CD4-positive, alpha-beta memory T cell (primary cell): ENCODE results near the gene ADAMTSL1. TPM values are rescaled to one million over a fixed set of nuclear protein-coding genes. Genes with fewer than 3 reads are reported as not detected.

Experiments
- CTCF ChIA-PET: fragments of 350-600 bp; sonication (Branson Sonifier 250); formaldehyde crosslinking; loops from one replicate; lab custom pipeline; 2021; ENCODE audit warnings: inconsistent platforms; ENCODE audit not compliant: partially characterized antibody; lab: Charles Lee
- POLR2A ChIA-PET: fragments of 350-600 bp; sonication (Branson Sonifier 250); formaldehyde crosslinking; loops from one replicate; lab custom pipeline; 2021; ENCODE audit not compliant: partially characterized antibody; lab: Charles Lee
- DNase-seq, 5 donors: peaks; one replicate each; pipeline versions ENCODE4 v3.0.0 to v3.0.0-alpha.2; 2020 to 2022; ENCODE audit warnings: mixed read lengths in 1 of 5
- H3K27ac ChIP-seq: one replicate; pipeline ENCODE4 v1.7.0; 2013; ENCODE audit warnings: low read depth, low read length
- H3K27me3 ChIP-seq: 2 replicates; pipeline ENCODE4 v1.7.0; 2013; ENCODE audit warnings: mild to moderate bottlenecking, low read length, moderate library complexity; ENCODE audit not compliant: insufficient read depth
- H3K36me3 ChIP-seq: 2 replicates; pipeline ENCODE4 v1.7.0; 2013; ENCODE audit warnings: mild to moderate bottlenecking, low read length, moderate library complexity; ENCODE audit not compliant: insufficient read depth
- H3K4me1 ChIP-seq: 2 replicates; pipeline ENCODE4 v1.7.0; 2013; ENCODE audit warnings: mild to moderate bottlenecking, low read length, moderate library complexity; ENCODE audit not compliant: insufficient read depth
- H3K4me3 ChIP-seq, 2 donors: one replicate each; pipeline ENCODE4 v1.7.0; 2013; ENCODE audit warnings: low read length in 2 of 2, mild to moderate bottlenecking in 1 of 2
- H3K9me3 ChIP-seq, 2 donors: one replicate each; pipeline ENCODE4 v1.7.0; 2013; ENCODE audit warnings: low read length in 2 of 2, control low read depth in 1 of 2; ENCODE audit not compliant: control insufficient read depth in 1 of 2
- H3K27ac Mint-ChIP-seq, 7 donors: one replicate each; pipeline ENCODE4 v1.8.0; 2020 to 2021; ENCODE audit warnings: mixed read lengths in 7 of 7, mild to moderate bottlenecking in 6 of 7, inconsistent platforms in 3 of 7, moderate library complexity in 3 of 7
- H3K27me3 Mint-ChIP-seq, 2 donors: one replicate each; pipeline ENCODE4 v1.8.0; 2020 to 2021; ENCODE audit warnings: mixed read lengths in 2 of 2
- H3K36me3 Mint-ChIP-seq, 2 donors: one replicate each; pipeline ENCODE4 v1.8.0; 2020 to 2021; ENCODE audit warnings: mixed read lengths in 2 of 2, inconsistent platforms in 1 of 2, mild to moderate bottlenecking in 1 of 2
- H3K4me1 Mint-ChIP-seq, 4 donors: one replicate each; pipeline ENCODE4 v1.8.0; 2020 to 2021; ENCODE audit warnings: mixed read lengths in 4 of 4, mild to moderate bottlenecking in 1 of 4
- H3K4me3 Mint-ChIP-seq, 8 donors: one replicate each; pipeline ENCODE4 v1.8.0; 2020 to 2021; ENCODE audit warnings: mixed read lengths in 8 of 8, mild to moderate bottlenecking in 7 of 8, moderate library complexity in 6 of 8, inconsistent platforms in 3 of 8
- H3K9me3 Mint-ChIP-seq, 8 donors: one replicate each; pipeline ENCODE4 v1.8.0; 2020 to 2021; ENCODE audit warnings: mixed read lengths in 8 of 8, mild to moderate bottlenecking in 5 of 8, inconsistent platforms in 3 of 8, moderate library complexity in 1 of 8
- intact Hi-C: fragments of 100-400 bp; cut with micrococcal nuclease; formaldehyde crosslinking; loops from one replicate; pipeline ENCODE4 v1.15.1; 2023
- polyA plus RNA-seq, 2 donors: library from polyadenylated mRNA; unstranded; fragments of 300-500 nt; fragmentation: Illumina TruSeq; gene quantifications; one replicate each; pipeline ENCODE4 v1.2.3, GENCODE V29; 2021
- total RNA-seq, 2 experiments: library from RNA; stranded (reverse); gene quantifications; one replicate each; pipeline ENCODE4 v1.2.3, GENCODE V29; 2021

The ADAMTSL1 gene
- total and polyA plus RNA-seq, 4 experiments from 2014 or later = not detected

DNA sequence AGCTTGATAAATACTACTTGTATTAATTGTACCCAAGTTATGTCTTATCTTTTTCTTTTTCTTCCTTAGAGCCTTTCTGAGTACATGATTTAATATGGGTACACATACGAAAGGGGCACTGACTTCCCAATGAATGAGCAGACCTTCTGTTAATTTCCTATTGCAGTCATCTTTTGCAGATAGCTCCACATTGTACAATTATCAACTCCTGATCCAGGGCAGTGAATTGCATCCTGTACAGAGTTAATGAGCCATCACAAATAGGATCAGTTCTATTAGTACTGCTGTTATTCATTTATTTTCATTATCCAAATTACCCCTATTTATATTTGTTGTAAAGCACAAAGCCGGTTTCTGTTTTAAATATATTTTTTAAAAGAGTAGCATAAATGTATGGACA lies 105.6 kb downstream of the ADAMTSL1 start:
- H3K4me1 Mint-ChIP-seq = no peaks in the 10 kb centered on the region
- H3K4me3 Mint-ChIP-seq = no peak overlapping the region
- H3K27ac Mint-ChIP-seq = no peak overlapping the region

DNA sequence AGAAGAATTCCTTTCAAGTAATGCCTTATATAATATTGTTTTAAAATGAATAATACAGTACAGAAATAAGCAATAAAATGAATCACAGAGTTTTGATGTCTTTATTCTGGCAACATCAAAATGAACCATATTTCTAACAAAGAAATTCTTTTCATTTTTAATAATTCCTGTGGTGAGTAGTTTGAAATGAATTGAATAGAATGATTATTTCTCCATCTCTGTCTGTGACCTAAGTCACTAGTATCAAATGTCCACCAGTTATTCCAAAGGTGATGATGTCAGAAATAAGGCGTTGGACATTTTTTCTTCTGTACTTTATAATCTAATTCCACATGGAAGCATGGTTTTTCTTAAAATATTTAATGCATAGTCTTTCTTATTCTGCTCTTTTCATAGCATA lies 106.2 kb downstream of the ADAMTSL1 start:
- H3K9me3 ChIP-seq = no peaks in the 10 kb centered on the region
- H3K27ac Mint-ChIP-seq = no peak overlapping the region
- ChIA-PET CTCF (no interaction called here), POLR2A (no interaction called here)
- DNase-seq = no peak
- no peak overlapping the region for H3K4me3 Mint-ChIP-seq
- no peaks in the 10 kb centered on the region for H3K27me3 Mint-ChIP-seq
- intact Hi-C loops = no loop called here
- H3K9me3 Mint-ChIP-seq = peaks cover 0 to 11% (median 0%) of the 10 kb centered on the region in 8 donors
- H3K27ac ChIP-seq = no peak overlapping the region
- H3K4me3 ChIP-seq = no peak overlapping the region
- no peaks in the 10 kb centered on the region for H3K4me1 Mint-ChIP-seq
- H3K36me3 Mint-ChIP-seq = no peaks in the 10 kb centered on the region
- H3K4me1 ChIP-seq = no peaks in the 10 kb centered on the region
- no peaks in the 10 kb centered on the region for H3K36me3 ChIP-seq
- no peaks in the 10 kb centered on the region for H3K27me3 ChIP-seq

More for the DNA sequence above, 105.6 kb downstream of the ADAMTSL1 start:
- peaks cover 0 to 11% (median 0%) of the 10 kb centered on the region in 8 donors for H3K9me3 Mint-ChIP-seq
- POLR2A ChIA-PET = no interaction called here
- CTCF ChIA-PET = no interaction called here
- H3K4me3 ChIP-seq = no peak overlapping the region
- no peaks in the 10 kb centered on the region for H3K9me3 ChIP-seq
- DNase-seq = no peak
- no peaks in the 10 kb centered on the region for H3K4me1 ChIP-seq
- no peaks in the 10 kb centered on the region for H3K27me3 Mint-ChIP-seq
- no peaks in the 10 kb centered on the region for H3K36me3 Mint-ChIP-seq
- H3K27me3 ChIP-seq = no peaks in the 10 kb centered on the region
- no peak overlapping the region for H3K27ac ChIP-seq
- intact Hi-C loops = no loop called here
- H3K36me3 ChIP-seq = no peaks in the 10 kb centered on the region

DNA sequence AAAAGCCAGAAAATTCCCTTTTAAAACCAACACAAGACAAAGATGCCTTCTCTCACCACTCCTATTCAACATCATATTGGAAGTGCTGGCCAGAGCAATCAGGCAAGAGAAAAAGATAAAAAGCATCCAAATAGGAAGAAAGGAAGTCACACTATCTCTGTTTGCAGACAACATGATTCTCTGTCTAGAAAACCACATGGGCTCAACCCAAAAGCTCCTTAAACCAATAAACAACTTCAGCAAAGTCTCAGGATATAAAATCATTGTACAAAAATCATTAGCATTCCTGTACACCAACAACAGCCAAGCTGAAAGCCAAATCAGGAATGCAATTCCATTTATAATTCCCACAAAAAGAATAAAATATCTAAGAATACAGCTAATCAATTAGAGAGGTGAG lies 112.0 kb downstream of the ADAMTSL1 start:
- ChIA-PET CTCF (no interaction called here), POLR2A (no interaction called here)
- H3K27me3 Mint-ChIP-seq = no peaks in the 10 kb centered on the region
- H3K9me3 ChIP-seq = no peaks in the 10 kb centered on the region
- no peak overlapping the region for H3K4me3 Mint-ChIP-seq
- H3K36me3 Mint-ChIP-seq = no peaks in the 10 kb centered on the region
- intact Hi-C loops = no loop called here
- no peaks in the 10 kb centered on the region for H3K4me1 Mint-ChIP-seq
- H3K4me1 ChIP-seq = no peaks in the 10 kb centered on the region
- H3K4me3 ChIP-seq = no peak overlapping the region
- H3K27ac ChIP-seq = no peak overlapping the region
- H3K27me3 ChIP-seq = no peaks in the 10 kb centered on the region
- peaks cover 0 to 15% (median 2%) of the 10 kb centered on the region in 8 donors for H3K9me3 Mint-ChIP-seq
- no peaks in the 10 kb centered on the region for H3K36me3 ChIP-seq
- no peak for DNase-seq
- no peak overlapping the region for H3K27ac Mint-ChIP-seq

DNA sequence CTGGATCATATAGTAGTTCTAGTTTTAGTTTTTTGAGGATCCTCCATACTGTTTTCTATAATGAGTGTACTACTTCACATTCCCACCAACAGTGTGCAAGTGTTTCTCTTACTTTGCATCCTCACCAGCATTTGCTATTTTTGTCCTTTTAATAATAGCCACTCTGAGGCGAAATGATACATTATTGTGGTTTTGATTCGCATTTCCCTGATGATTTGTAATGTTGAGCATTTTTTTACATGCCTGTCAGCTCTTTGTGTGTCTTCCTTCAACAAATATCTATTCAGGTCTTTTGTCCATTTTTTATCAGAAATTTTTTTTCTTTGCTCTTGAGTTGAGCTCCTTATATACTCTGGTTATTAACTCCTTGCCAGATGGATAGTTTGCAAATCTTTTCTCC lies 114.0 kb downstream of the ADAMTSL1 start:
- ChIA-PET CTCF (no interaction called here), POLR2A (no interaction called here)
- intact Hi-C loops = no loop called here
- Histone ChIP-seq H3K27me3 (no peaks in the 10 kb centered on the region), H3K36me3 (no peaks in the 10 kb centered on the region), H3K27ac (no peak overlapping the region), H3K4me1 (no peaks in the 10 kb centered on the region), H3K4me3 (no peak overlapping the region), H3K9me3 (no peaks in the 10 kb centered on the region)
- peaks cover 0 to 30% (median 10%) of the 10 kb centered on the region in 8 donors for H3K9me3 Mint-ChIP-seq
- no peaks in the 10 kb centered on the region for H3K4me1 Mint-ChIP-seq
- H3K36me3 Mint-ChIP-seq = no peaks in the 10 kb centered on the region
- DNase-seq = no peak
- H3K27ac Mint-ChIP-seq = no peak overlapping the region
- H3K27me3 Mint-ChIP-seq = no peaks in the 10 kb centered on the region
- H3K4me3 Mint-ChIP-seq = no peak overlapping the region

DNA sequence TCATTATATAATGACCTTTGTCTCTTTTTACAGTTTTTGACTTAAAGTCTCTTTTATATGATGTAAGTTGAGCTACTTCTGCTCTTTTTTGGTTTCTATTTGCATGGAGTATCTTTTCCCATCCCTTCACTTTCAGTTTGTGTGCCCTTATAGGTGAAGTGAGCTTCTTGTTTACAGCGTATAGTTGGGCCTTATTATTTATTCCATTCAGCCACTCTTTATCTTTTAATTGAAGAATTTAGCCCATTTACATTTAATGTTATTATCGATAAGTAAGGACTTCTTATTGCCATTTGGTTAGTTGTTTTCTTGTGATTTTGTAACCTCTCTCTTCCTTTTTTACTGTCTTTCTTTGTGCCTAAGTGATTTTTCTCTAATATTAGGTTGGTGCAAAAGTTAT lies 117.3 kb downstream of the ADAMTSL1 start:
- Mint-ChIP-seq H3K36me3 (no peaks in the 10 kb centered on the region), H3K27ac (no peak overlapping the region), H3K4me1 (no peaks in the 10 kb centered on the region), H3K27me3 (no peaks in the 10 kb centered on the region), H3K9me3 (peaks cover 0 to 41% (median 15%) of the 10 kb centered on the region in 8 donors), H3K4me3 (no peak overlapping the region)
- Histone ChIP-seq H3K4me3 (no peak overlapping the region), H3K27ac (no peak overlapping the region), H3K9me3 (peaks cover 0 to 3% of the 10 kb centered on the region in 2 donors), H3K4me1 (no peaks in the 10 kb centered on the region), H3K36me3 (no peaks in the 10 kb centered on the region), H3K27me3 (no peaks in the 10 kb centered on the region)
- DNase-seq = no peak
- intact Hi-C loops = no loop called here
- CTCF ChIA-PET = no interaction called here
- POLR2A ChIA-PET = no interaction called here

DNA sequence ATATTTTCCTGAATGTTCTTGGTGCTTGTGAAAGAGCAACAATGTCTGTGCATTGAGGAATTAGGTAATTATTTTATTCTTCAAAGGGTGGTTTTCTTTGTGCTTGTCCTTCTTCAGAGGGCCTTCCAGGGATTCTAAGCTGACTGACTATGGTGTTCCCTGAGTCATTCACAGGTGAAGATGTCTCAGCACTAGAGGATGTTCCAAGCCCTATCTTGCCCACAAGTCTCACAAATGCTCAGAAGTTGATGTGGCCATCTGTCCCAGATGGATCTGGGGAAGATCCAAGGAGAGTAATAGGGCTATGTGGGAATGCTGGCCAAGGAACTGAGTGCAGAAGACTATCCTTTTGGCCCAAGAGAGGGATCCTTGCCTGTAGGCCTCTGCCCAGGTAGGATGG lies 120.9 kb downstream of the ADAMTSL1 start:
- intact Hi-C loops = no loop called here
- ChIA-PET CTCF (no interaction called here), POLR2A (no interaction called here)
- Histone ChIP-seq H3K27ac (no peak overlapping the region), H3K36me3 (no peaks in the 10 kb centered on the region), H3K9me3 (peaks cover 0 to 3% of the 10 kb centered on the region in 2 donors), H3K4me1 (no peaks in the 10 kb centered on the region), H3K4me3 (no peak overlapping the region), H3K27me3 (no peaks in the 10 kb centered on the region)
- Mint-ChIP-seq H3K4me3 (no peak overlapping the region), H3K27me3 (no peaks in the 10 kb centered on the region), H3K27ac (no peak overlapping the region), H3K9me3 (peaks cover 0 to 39% (median 15%) of the 10 kb centered on the region in 8 donors), H3K36me3 (no peaks in the 10 kb centered on the region), H3K4me1 (no peaks in the 10 kb centered on the region)
- DNase-seq = no peak

DNA sequence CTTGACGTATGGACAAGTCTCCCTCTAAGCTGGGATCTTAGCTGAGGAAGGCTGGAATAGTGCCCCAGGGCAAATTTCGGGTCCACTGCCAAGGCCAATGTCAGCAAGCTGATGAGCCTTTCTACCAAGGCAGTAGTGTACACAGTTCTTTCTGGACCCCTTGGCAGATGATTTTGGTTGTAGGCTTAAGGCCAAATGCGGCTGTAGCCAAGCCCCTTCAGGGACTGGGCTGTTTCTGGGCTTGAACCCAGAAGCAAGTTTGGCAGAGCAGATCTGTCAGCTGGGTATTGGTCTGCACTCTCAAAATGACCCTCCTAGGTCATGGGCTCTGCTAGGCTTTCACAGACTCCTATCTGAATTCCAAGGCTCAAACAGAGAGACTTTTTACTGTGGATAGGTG lies 121.6 kb downstream of the ADAMTSL1 start:
- Histone ChIP-seq H3K27ac (no peak overlapping the region), H3K27me3 (no peaks in the 10 kb centered on the region), H3K4me1 (no peaks in the 10 kb centered on the region), H3K4me3 (no peak overlapping the region), H3K36me3 (no peaks in the 10 kb centered on the region), H3K9me3 (peaks cover 0 to 3% of the 10 kb centered on the region in 2 donors)
- DNase-seq = no peak
- intact Hi-C loops = no loop called here
- no peak overlapping the region for H3K4me3 Mint-ChIP-seq
- no peaks in the 10 kb centered on the region for H3K36me3 Mint-ChIP-seq
- CTCF ChIA-PET = no interaction called here
- H3K27me3 Mint-ChIP-seq = no peaks in the 10 kb centered on the region
- H3K9me3 Mint-ChIP-seq = peaks cover 0 to 36% (median 15%) of the 10 kb centered on the region in 8 donors
- H3K27ac Mint-ChIP-seq = no peak overlapping the region
- no peaks in the 10 kb centered on the region for H3K4me1 Mint-ChIP-seq
- POLR2A ChIA-PET = no interaction called here

DNA sequence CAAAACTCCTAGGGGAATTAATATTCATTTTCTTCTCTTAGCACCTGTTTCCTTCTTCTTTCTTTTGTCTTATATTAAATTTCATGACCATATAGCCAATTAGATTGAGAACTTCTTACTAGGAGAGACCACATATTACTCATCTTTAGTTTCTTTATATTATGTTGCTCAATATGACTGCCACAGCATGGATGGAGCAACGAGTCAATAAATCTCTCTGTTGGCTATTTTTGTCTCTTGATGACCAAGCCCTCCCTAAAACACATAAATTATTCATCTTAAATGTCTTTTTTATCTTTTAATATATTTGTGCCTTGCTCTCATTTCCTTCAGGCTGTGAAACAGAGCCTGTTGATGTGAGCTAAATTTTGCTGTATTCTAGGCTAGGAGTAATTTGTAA lies 123.0 kb downstream of the ADAMTSL1 start:
- H3K4me3 Mint-ChIP-seq = no peak overlapping the region
- no peaks in the 10 kb centered on the region for H3K27me3 ChIP-seq
- H3K4me1 ChIP-seq = no peaks in the 10 kb centered on the region
- no peaks in the 10 kb centered on the region for H3K36me3 Mint-ChIP-seq
- intact Hi-C loops = no loop called here
- CTCF ChIA-PET = no interaction called here
- peaks cover 0 to 3% of the 10 kb centered on the region in 2 donors for H3K9me3 ChIP-seq
- no peak overlapping the region for H3K27ac Mint-ChIP-seq
- H3K4me3 ChIP-seq = no peak overlapping the region
- POLR2A ChIA-PET = no interaction called here
- no peaks in the 10 kb centered on the region for H3K27me3 Mint-ChIP-seq
- H3K36me3 ChIP-seq = no peaks in the 10 kb centered on the region
- H3K4me1 Mint-ChIP-seq = no peaks in the 10 kb centered on the region
- H3K9me3 Mint-ChIP-seq = peaks cover 0 to 27% (median 8%) of the 10 kb centered on the region in 8 donors
- H3K27ac ChIP-seq = no peak overlapping the region
- DNase-seq = no peak
